Progenitor cell of endocrine pancreas (in vitro differentiated cells): ENCODE data around the gene LRAT. TPM values are rescaled to one million over a fixed set of nuclear protein-coding genes. Genes with fewer than 3 reads are reported as not detected.

Source experiments
- DNase-seq: peaks from one replicate; pipeline ENCODE4 v3.0.0; 2021; ENCODE audit warnings: low spot score; ENCODE audit not compliant: unreplicated experiment
- H3K27ac Mint-ChIP-seq: 2 replicates; pipeline ENCODE4 v1.8.0; 2021; ENCODE audit warnings: mild to moderate bottlenecking, moderate library complexity, mixed read lengths
- H3K27me3 Mint-ChIP-seq: 2 replicates; pipeline ENCODE4 v1.8.0; 2021; ENCODE audit warnings: mixed read lengths
- H3K36me3 Mint-ChIP-seq: 2 replicates; pipeline ENCODE4 v1.8.0; 2022; ENCODE audit warnings: mixed read lengths; ENCODE audit not compliant: insufficient read depth
- H3K4me1 Mint-ChIP-seq: 2 replicates; pipeline ENCODE4 v1.8.0; 2021; ENCODE audit warnings: low read depth, mixed read lengths
- H3K4me3 Mint-ChIP-seq: 2 replicates; pipeline ENCODE4 v1.8.0; 2021; ENCODE audit warnings: low read depth, mild to moderate bottlenecking, moderate library complexity, mixed read lengths
- H3K9me3 Mint-ChIP-seq: 2 replicates; pipeline ENCODE4 v1.8.0; 2021; ENCODE audit warnings: low read depth, mixed read lengths
- CTCF ChIP-seq: fragments of 200-600 bp; sonication (generic); IDR thresholded peaks from one replicate; pipeline ENCODE4 v1.5.0; 2021; ENCODE audit warnings: antibody characterized with exemption, mild to moderate bottlenecking; ENCODE audit not compliant: unreplicated experiment
- total RNA-seq: library from RNA; stranded (reverse); gene quantifications from 2 replicates; pipeline ENCODE4 v1.2.1, GENCODE V29; 2021

LRAT gene
- total RNA-seq, 1 donor from 2014 or later, result 22.6 TPM

GRCh38 chr4:154731756-154732155 lies 12.0 kb upstream of the LRAT start:
- Mint-ChIP-seq H3K27me3 (no peaks in the 10 kb centered on the region), H3K4me1 (peaks cover 20% of the 10 kb centered on the region), H3K27ac (no peak overlapping the region), H3K4me3 (no peak overlapping the region), H3K9me3 (no peaks in the 10 kb centered on the region), H3K36me3 (no peaks in the 10 kb centered on the region)
- DNase-seq, result no peak
- TF ChIP-seq CTCF, result no peak

GRCh38 chr4:154732669-154733068 lies 11.1 kb upstream of the LRAT start:
- peaks cover 12% of the 10 kb centered on the region for H3K4me1 Mint-ChIP-seq
- no peak for TF ChIP-seq CTCF
- H3K27ac Mint-ChIP-seq, result no peak overlapping the region
- no peaks in the 10 kb centered on the region for H3K9me3 Mint-ChIP-seq
- DNase-seq, result no peak
- no peaks in the 10 kb centered on the region for H3K27me3 Mint-ChIP-seq
- no peak overlapping the region for H3K4me3 Mint-ChIP-seq
- no peaks in the 10 kb centered on the region for H3K36me3 Mint-ChIP-seq

- Mint-ChIP-seq H3K9me3 (no peaks in the 10 kb centered on the region), H3K36me3 (no peaks in the 10 kb centered on the region), H3K4me1 (peaks cover 8% of the 10 kb centered on the region), H3K4me3 (no peak overlapping the region), H3K27ac (no peak overlapping the region), H3K27me3 (peaks cover 33% of the 10 kb centered on the region)
- no peak for DNase-seq
- no peak for TF ChIP-seq CTCF
Measured at GRCh38 chr4:154736770-154737169, 7.0 kb upstream of the LRAT start.

GRCh38 chr4:154738426-154738825 lies 5.4 kb upstream of the LRAT start:
- peaks cover 48% of the 10 kb centered on the region for H3K27me3 Mint-ChIP-seq
- no peak for DNase-seq
- H3K36me3 Mint-ChIP-seq, result no peaks in the 10 kb centered on the region
- TF ChIP-seq CTCF, result no peak
- H3K27ac Mint-ChIP-seq, result no peak overlapping the region
- H3K4me3 Mint-ChIP-seq, result no peak overlapping the region
- peaks cover 13% of the 10 kb centered on the region for H3K4me1 Mint-ChIP-seq
- H3K9me3 Mint-ChIP-seq, result no peaks in the 10 kb centered on the region

GRCh38 chr4:154739111-154739510 lies 4.7 kb upstream of the LRAT start:
- no peak for TF ChIP-seq CTCF
- no peak for DNase-seq
- H3K9me3 Mint-ChIP-seq, result no peaks in the 10 kb centered on the region
- H3K36me3 Mint-ChIP-seq, result no peaks in the 10 kb centered on the region
- no peak overlapping the region for H3K4me3 Mint-ChIP-seq
- no peak overlapping the region for H3K27ac Mint-ChIP-seq
- peaks cover 13% of the 10 kb centered on the region for H3K4me1 Mint-ChIP-seq
- H3K27me3 Mint-ChIP-seq, result peaks cover 51% of the 10 kb centered on the region

GRCh38 chr4:154740462-154740861 lies 3.3 kb upstream of the LRAT start:
- H3K27me3 Mint-ChIP-seq, result peaks cover 54% of the 10 kb centered on the region
- DNase-seq, result no peak

More at GRCh38 chr4:154740462-154740861, 3.3 kb upstream of the LRAT start:
- TF ChIP-seq CTCF, result no peak
- no peaks in the 10 kb centered on the region for H3K36me3 Mint-ChIP-seq
- H3K27ac Mint-ChIP-seq, result no peak overlapping the region
- peaks cover 17% of the 10 kb centered on the region for H3K4me1 Mint-ChIP-seq
- no peaks in the 10 kb centered on the region for H3K9me3 Mint-ChIP-seq
- H3K4me3 Mint-ChIP-seq, result no peak overlapping the region
